HTERT RPE-1 (cell line): Measurements from ENCODE around the gene SGCA.

Source experiments
- in situ Hi-C: fragments of 300-500 bp; cut with MboI; formaldehyde crosslinking; loops from 4 replicates; pipeline ENCODE4 v1.14.3; 2020; ENCODE audit warnings: low sequenced_read_pairs

The SGCA gene

DNA sequence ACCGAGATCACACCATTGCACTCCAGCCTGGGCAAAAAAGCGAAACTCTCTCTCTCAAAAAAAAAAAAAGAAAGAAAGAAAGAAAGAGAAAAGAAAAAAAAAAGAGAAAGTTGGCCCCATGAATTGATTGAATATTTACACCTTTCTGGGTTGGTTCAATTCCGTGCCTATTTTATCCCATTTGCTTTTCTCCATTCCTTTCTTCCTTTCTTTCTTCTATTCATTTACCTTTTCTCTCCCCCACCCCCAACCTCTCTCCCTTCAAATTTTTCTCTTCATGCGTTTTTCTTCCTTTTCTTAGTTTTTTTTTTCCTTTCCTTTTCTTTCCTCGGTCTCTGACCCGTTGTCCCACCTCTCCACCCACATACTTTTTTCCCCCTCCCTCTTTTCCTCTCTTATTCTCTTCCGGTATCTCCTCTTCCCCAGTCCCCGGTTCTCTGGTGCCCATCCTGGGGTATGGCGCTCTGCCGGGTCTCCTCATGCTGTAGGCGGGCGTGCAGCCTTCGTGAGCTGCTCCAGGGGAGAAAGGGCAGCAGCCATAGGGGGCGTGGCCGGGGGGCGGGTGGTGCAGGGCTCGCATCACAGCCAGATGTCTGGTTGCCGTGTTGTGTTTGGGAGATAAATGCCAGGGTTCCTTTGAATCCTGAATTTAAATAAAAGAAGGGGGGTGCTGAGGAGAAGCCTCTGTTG is 40.9 kb downstream of the SGCA start:
- in situ Hi-C loops, result no loop called here

GRCh38 chr17:50207315-50207714 is 41.5 kb downstream of the SGCA start:
- in situ Hi-C loops, result no loop called here

DNA sequence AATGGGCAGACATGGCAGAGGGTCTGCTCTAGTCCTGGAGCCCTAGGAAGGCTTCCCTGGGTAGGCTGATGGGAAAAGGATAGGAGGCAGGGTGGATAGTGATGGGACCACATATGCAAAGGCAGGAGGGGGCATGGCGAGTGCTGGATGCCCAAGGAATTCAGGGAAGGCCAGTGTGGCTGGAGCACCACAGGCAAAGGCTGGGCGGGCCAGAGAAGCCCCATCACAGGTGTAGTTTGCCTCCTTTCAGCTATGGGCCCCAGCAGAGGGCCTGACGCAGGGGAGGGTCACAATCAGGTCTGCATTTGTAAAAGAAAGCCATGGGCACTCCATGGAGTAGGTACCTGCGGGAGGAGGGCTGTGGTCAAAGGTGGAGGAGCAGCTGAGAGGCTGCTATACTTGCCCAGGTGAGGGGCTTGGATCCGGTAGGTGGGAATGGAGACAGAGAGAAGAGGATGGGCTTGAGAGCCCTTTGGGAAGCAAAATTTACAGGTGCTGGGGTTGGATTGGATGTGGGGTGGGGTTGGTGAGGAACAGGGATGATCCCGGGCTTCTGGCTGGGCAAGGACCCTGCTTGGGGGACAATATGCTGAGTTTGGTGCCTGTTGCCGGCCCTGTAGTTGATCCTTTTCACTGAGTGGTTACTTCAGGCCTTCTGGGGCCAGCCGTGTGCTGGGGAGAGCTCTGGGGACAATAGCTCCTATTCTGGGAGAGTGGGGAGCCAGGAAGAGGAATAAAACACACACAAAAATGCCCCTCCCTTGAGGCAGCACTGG is 42.2 kb downstream of the SGCA start:
- in situ Hi-C loops, result no loop called here

DNA sequence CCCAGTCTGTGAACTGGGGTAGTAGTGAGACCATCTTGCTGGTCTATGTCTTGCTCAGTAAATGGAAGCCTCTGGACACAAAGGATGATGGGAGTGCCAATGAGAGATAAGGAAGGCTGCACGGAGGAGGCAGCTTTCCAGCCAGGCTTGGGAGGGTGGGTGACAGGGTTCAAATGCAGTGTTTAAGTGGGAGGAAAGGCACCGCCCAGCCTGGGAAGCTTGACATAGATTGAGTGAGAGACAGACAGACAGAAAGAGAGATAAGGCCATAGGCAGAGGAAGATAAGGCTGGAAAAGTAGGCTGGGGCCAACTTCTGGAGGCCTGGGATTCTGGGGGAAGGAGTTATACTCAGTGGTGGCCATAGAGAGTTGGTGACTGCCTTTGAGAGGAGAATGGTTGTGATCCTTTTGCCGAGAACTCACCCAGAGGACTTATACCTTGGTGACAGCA is 42.8 kb downstream of the SGCA start:
- in situ Hi-C loops, result no loop called here

GRCh38 chr17:50209133-50209471 is 43.3 kb downstream of the SGCA start:
- in situ Hi-C loops, result no loop called here

GRCh38 chr17:50209472-50210239 is 43.9 kb downstream of the SGCA start:
- in situ Hi-C loops, result no loop called here

- in situ Hi-C loops, result no loop called here
Observed at GRCh38 chr17:50210240-50211225, 44.7 kb downstream of the SGCA start.

GRCh38 chr17:50211249-50212120 is 45.7 kb downstream of the SGCA start:
- in situ Hi-C loops, result no loop called here

GRCh38 chr17:50212121-50212843 is 46.5 kb downstream of the SGCA start:
- in situ Hi-C loops, result no loop called here

- in situ Hi-C loops, result no loop called here
Observed at GRCh38 chr17:50213026-50214022, 47.5 kb downstream of the SGCA start.

- in situ Hi-C loops, result no loop called here
Observed at GRCh38 chr17:50214976-50215760, 49.4 kb downstream of the SGCA start.

- in situ Hi-C loops, result no loop called here
Observed at GRCh38 chr17:50217591-50217990, 51.8 kb downstream of the SGCA start.

GRCh38 chr17:50218071-50218759 is 52.4 kb downstream of the SGCA start:
- in situ Hi-C loops, result no loop called here

- in situ Hi-C loops, result no loop called here
Observed at GRCh38 chr17:50218771-50219315, 53.0 kb downstream of the SGCA start.

DNA sequence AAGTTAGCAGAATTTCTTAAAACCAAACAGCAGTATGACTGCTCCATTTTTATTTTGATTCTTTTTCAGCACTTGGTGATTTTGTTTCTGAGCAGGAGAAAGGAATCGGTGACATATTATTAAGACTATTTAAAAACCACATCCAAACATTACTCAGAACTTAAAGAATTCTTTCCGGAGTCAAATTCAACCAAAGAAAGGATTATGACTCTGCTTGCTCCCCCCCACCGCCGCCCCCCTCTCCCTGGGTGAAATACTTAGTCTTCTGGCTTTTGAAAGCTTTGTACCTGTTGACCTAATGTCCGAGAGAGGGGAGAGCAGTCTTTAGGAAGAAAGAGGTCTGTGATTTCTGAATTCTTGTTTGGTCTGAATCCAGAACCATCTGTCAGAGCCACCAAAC is 53.5 kb downstream of the SGCA start:
- in situ Hi-C loops, result no loop called here

DNA sequence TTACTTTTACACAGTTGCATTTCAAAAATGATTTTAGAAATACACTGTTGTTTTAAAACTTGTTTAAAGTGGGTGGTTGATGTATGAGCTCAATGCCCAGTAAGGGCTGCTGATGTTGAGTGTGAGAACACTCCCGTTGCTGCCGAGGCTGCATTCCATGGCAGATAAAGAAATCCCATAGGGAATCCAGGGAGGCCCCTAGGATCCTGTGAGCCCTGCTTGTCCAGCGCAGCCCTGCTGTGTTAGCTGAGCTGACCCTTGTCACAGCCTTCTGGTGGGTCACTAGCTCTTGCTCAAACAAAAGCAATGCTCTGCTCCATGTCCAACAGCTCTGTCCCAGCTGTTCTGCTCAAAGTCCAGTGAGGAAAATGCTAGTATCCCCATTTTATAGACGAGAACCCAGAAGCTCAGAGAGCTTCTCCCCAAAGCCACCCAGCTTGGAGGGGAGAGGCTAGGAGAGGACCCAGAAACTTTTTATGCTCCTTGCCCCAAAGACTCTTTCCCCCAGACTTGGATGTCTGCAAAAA is 54.2 kb downstream of the SGCA start:
- in situ Hi-C loops, result no loop called here
